ENCODE results near the gene GARIN5A. TPM values are rescaled to one million over a fixed set of nuclear protein-coding genes. Genes with fewer than 3 reads are reported as not detected.

The GARIN5A gene
- total RNA-seq, 1 donor from 2014 or later: 2.0 TPM

DNA sequence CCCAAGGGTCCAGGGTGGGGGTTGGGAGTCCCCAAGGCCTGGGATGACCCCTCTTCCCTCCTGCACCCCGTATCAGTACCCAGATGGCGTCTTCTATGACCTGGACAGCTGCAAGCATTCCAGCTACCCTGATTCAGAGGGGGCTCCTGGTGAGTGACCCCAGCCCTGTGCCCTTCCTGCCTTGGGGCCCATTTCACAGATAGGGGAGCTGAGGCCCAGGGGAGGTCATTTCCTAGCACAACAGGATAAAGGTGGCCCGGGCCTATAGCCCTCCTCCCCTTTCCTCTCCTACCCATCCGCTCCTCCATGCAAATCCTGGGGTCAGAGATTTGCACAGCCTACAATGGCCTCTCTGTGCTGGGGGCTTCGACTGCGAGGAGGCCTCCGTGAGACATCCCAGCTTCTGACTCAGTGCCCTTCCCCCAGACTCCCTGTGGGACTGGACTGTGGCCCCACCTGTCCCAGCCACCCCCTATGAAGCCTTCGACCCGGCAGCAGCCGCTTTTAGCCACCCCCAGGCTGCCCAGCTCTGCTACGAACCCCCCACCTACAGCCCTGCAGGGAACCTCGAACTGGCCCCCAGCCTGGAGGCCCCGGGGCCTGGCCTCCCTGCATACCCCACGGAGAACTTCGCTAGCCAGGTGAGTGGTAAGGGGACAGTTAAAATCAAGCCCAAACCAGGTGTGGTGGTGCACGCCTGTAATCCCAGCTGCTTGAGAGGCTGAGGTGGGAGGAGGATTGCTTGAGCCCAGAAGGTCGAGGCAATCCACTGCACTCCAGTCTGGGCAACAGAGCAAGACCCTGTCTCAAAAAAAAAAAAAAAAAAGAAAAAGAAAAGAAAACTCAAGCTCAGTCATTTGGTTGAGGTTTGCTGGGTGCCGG, 54.0 kb downstream of the GARIN5A start:
- DNase-seq (ENCODE audit: extremely low spot score, unreplicated experiment): no peak
- TF ChIP-seq, protein P1, sequence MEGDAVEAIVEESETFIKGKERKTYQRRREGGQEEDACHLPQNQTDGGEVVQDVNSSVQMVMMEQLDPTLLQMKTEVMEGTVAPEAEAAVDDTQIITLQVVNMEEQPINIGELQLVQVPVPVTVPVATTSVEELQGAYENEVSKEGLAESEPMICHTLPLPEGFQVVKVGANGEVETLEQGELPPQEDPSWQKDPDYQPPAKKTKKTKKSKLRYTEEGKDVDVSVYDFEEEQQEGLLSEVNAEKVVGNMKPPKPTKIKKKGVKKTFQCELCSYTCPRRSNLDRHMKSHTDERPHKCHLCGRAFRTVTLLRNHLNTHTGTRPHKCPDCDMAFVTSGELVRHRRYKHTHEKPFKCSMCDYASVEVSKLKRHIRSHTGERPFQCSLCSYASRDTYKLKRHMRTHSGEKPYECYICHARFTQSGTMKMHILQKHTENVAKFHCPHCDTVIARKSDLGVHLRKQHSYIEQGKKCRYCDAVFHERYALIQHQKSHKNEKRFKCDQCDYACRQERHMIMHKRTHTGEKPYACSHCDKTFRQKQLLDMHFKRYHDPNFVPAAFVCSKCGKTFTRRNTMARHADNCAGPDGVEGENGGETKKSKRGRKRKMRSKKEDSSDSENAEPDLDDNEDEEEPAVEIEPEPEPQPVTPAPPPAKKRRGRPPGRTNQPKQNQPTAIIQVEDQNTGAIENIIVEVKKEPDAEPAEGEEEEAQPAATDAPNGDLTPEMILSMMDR (IDR thresholded peaks at IDR 0.05): no peak
- no peaks in the 10 kb centered on the region for H3K36me3 Mint-ChIP-seq (ENCODE audit: unreplicated experiment)
- H3K4me1 Mint-ChIP-seq (ENCODE audit: unreplicated experiment): peaks cover 3% of the 10 kb centered on the region
- H3K27me3 Mint-ChIP-seq (ENCODE audit: unreplicated experiment): peaks cover 11% of the 10 kb centered on the region
- H3K27ac Mint-ChIP-seq (ENCODE audit: unreplicated experiment): no peak overlapping the region
- no peak overlapping the region for H3K4me3 Mint-ChIP-seq (ENCODE audit: unreplicated experiment)
- no peaks in the 10 kb centered on the region for H3K9me3 Mint-ChIP-seq (ENCODE audit: unreplicated experiment)

DNA sequence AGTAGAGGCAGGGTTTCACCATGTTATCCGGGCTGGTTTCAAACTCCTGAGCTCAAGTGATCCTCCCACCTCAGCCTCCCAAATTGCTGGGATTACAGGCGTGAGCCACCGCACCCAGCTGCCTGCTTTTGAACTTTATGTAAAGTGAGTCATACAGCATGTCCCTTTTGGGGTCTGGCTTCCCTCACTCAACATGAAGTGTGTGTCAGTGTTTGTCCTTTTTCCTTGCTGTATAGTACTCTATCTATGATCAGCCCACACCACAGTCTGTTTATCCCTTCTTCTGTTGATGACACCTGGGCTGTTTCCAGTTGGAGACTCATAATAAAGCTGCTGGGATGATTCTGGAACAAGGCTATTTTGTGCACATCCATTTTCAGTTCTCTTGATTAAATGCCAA, 55.8 kb downstream of the GARIN5A start:
- DNase-seq (ENCODE audit: extremely low spot score, unreplicated experiment): no peak
- peaks cover 11% of the 10 kb centered on the region for H3K27me3 Mint-ChIP-seq (ENCODE audit: unreplicated experiment)
- H3K9me3 Mint-ChIP-seq (ENCODE audit: unreplicated experiment): no peaks in the 10 kb centered on the region
- H3K27ac Mint-ChIP-seq (ENCODE audit: unreplicated experiment): no peak overlapping the region
- H3K36me3 Mint-ChIP-seq (ENCODE audit: unreplicated experiment): no peaks in the 10 kb centered on the region
- TF ChIP-seq, protein P1 (IDR thresholded peaks at IDR 0.05): no peak
- no peak overlapping the region for H3K4me3 Mint-ChIP-seq (ENCODE audit: unreplicated experiment)
- H3K4me1 Mint-ChIP-seq (ENCODE audit: unreplicated experiment): peaks cover 3% of the 10 kb centered on the region

DNA sequence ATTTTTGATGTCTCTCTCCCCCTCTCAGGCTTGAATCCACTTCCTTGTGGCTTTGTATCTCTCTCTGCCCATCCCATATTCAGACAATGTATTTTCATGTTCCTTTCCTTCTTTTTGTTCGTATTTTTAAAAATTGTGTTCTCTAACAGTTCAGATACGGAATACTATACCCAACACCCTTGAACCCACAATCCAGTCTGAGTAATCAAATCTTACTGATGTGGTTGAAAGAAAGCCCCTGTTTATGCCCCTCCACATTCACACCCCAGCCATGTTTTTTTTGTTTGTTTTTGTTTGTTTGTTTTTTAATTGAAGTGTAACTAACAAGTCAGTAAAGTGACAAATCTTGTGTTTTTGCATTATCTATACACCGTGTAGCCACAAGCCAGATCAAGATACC, 56.5 kb downstream of the GARIN5A start:
- H3K27ac Mint-ChIP-seq (ENCODE audit: unreplicated experiment): no peak overlapping the region
- H3K4me1 Mint-ChIP-seq (ENCODE audit: unreplicated experiment): peaks cover 3% of the 10 kb centered on the region

DNA sequence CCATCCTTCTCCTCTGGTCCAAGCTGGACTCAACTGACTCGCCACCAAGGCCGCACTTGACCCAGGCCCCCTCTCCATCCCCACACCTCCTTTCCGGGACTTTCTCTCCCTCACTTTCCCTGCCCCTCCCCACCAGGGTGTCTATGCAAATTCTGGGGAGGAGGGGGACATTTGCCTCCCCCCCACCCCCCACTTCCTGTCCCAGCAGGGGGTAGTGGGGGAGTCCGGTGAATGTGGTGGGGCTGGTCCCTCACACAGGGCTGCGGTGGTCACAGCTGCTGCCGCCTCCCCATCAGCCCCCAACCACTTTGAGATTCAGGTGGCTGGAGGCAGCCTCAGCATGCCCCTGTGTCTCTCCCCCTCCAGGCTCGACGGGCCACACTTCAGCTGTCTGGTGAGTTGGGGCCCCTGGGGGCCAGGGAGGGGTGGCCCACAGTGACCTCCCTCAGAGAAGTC, 57.0 kb downstream of the GARIN5A start:
- TF ChIP-seq, protein P1 (IDR thresholded peaks at IDR 0.05): no peak
- Mint-ChIP-seq H3K4me1 (ENCODE audit: unreplicated experiment) (peaks cover 3% of the 10 kb centered on the region), H3K4me3 (ENCODE audit: unreplicated experiment) (no peak overlapping the region)

More for the DNA sequence above, 56.5 kb downstream of the GARIN5A start:
- Mint-ChIP-seq H3K27me3 (ENCODE audit: unreplicated experiment) (peaks cover 11% of the 10 kb centered on the region), H3K9me3 (ENCODE audit: unreplicated experiment) (no peaks in the 10 kb centered on the region), H3K36me3 (ENCODE audit: unreplicated experiment) (no peaks in the 10 kb centered on the region), H3K4me3 (ENCODE audit: unreplicated experiment) (no peak overlapping the region)
- no peak for DNase-seq (ENCODE audit: extremely low spot score, unreplicated experiment)
- TF ChIP-seq, protein P1 (IDR thresholded peaks at IDR 0.05): no peak

DNA sequence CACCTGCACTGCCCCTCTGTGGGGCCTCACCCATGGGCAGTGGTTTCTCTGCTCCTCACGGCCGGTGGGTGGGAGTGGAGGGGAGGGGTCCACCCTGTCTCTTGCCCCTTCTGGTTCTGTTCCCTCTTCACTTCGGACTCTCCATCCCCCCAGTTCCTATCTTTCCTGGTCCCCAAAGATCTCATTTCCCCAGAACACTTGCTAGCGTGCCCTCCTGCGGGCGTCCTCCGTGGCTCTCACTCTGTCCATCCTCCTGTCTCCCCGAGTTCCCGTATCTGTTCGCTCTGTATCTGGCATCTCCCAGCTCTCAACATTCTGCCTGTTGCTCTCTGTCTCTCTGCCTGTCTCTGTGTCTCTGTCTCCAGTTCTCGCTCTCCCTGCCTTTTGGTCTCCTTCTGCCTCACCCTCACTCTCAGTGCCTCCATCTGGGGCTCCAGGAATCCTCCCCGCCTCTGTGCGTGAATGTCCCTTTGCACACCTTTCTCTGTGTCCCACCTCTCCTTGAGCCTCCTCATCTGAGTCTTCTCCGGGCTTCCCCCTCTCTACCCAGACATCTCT, 57.5 kb downstream of the GARIN5A start:
- TF ChIP-seq, protein P1 (IDR thresholded peaks at IDR 0.05): no peak
- no peak overlapping the region for H3K27ac Mint-ChIP-seq (ENCODE audit: unreplicated experiment)
- DNase-seq (ENCODE audit: extremely low spot score, unreplicated experiment): no peak
- H3K36me3 Mint-ChIP-seq (ENCODE audit: unreplicated experiment): no peaks in the 10 kb centered on the region
- H3K4me3 Mint-ChIP-seq (ENCODE audit: unreplicated experiment): no peak overlapping the region
- peaks cover 3% of the 10 kb centered on the region for H3K4me1 Mint-ChIP-seq (ENCODE audit: unreplicated experiment)
- peaks cover 11% of the 10 kb centered on the region for H3K27me3 Mint-ChIP-seq (ENCODE audit: unreplicated experiment)
- no peaks in the 10 kb centered on the region for H3K9me3 Mint-ChIP-seq (ENCODE audit: unreplicated experiment)

More for the DNA sequence above, 57.0 kb downstream of the GARIN5A start:
- H3K36me3 Mint-ChIP-seq (ENCODE audit: unreplicated experiment): no peaks in the 10 kb centered on the region
- no peak for DNase-seq (ENCODE audit: extremely low spot score, unreplicated experiment)
- H3K27me3 Mint-ChIP-seq (ENCODE audit: unreplicated experiment): peaks cover 11% of the 10 kb centered on the region
- no peak overlapping the region for H3K27ac Mint-ChIP-seq (ENCODE audit: unreplicated experiment)
- H3K9me3 Mint-ChIP-seq (ENCODE audit: unreplicated experiment): no peaks in the 10 kb centered on the region

Measured in osteocyte (in vitro differentiated cells).